Right renal pelvis (tissue), 4 donors: ENCODE data around the gene KIAA1671. TPM values are rescaled to one million over a fixed set of nuclear protein-coding genes. Genes with fewer than 3 reads are reported as not detected.

ENCODE experiments used
- DNase-seq, 4 donors: peaks; one replicate each; pipeline ENCODE4 v3.0.0-alpha.2; 2013; ENCODE audit warnings: low read depth in 4 of 4, low spot score in 3 of 4, missing footprints in 1 of 4
- polyA plus RNA-seq, 4 donors: library from polyadenylated mRNA; unstranded; fragments of 120-200 nt; gene quantifications; one replicate each; pipeline ENCODE4 v1.2.1, GENCODE V29; 2013; ENCODE audit not compliant: insufficient read length in 4 of 4

Gene KIAA1671
- polyA plus RNA-seq, 4 donors, result 25.3 to 29.6 (median 27.6) TPM

GRCh38 chr22:25134451-25134850 lies 181.9 kb downstream of the KIAA1671 start:
- DNase-seq, result no peak

- no peak for DNase-seq
Measured at GRCh38 chr22:25136953-25137576, 184.5 kb downstream of the KIAA1671 start.

- DNase-seq, result no peak
Measured at GRCh38 chr22:25137577-25138525, 185.3 kb downstream of the KIAA1671 start.

GRCh38 chr22:25139062-25139461 lies 186.5 kb downstream of the KIAA1671 start:
- DNase-seq, result no peak

- DNase-seq, result no peak
Measured at GRCh38 chr22:25142102-25142501, 189.6 kb downstream of the KIAA1671 start.

GRCh38 chr22:25143156-25144076 lies 190.9 kb downstream of the KIAA1671 start:
- no peak for DNase-seq

GRCh38 chr22:25144522-25144921 lies 192.0 kb downstream of the KIAA1671 start:
- no peak for DNase-seq

GRCh38 chr22:25146307-25146706 lies 193.8 kb downstream of the KIAA1671 start:
- no peak for DNase-seq

- no peak for DNase-seq
Measured at GRCh38 chr22:25146906-25147641, 194.6 kb downstream of the KIAA1671 start.

- DNase-seq, result no peak
Measured at GRCh38 chr22:25147642-25147928, 195.1 kb downstream of the KIAA1671 start.

GRCh38 chr22:25148149-25148691 lies 195.7 kb downstream of the KIAA1671 start:
- no peak for DNase-seq

- DNase-seq, result no peak
Measured at GRCh38 chr22:25149014-25149413, 196.5 kb downstream of the KIAA1671 start.

- no peak for DNase-seq
Measured at GRCh38 chr22:25153961-25154666, 201.6 kb downstream of the KIAA1671 start.

- no peak for DNase-seq
Measured at GRCh38 chr22:25154667-25154999, 202.1 kb downstream of the KIAA1671 start.

GRCh38 chr22:25156736-25157135 lies 204.2 kb downstream of the KIAA1671 start:
- no peak for DNase-seq

GRCh38 chr22:25159028-25159427 lies 206.5 kb downstream of the KIAA1671 start:
- no peak for DNase-seq

- DNase-seq, result no peak
Measured at GRCh38 chr22:25160120-25160996, 207.8 kb downstream of the KIAA1671 start.
